HG02763 (cell line): ENCODE measurements around the gene CHI3L1.

Experiments
- ATAC-seq: cut with Tn5 transposase; IDR thresholded peaks from one replicate; pipeline ENCODE4 v1.9.1; 2021; ENCODE audit warnings: mild to moderate bottlenecking, moderate library complexity; ENCODE audit not compliant: unreplicated experiment

The CHI3L1 gene

DNA sequence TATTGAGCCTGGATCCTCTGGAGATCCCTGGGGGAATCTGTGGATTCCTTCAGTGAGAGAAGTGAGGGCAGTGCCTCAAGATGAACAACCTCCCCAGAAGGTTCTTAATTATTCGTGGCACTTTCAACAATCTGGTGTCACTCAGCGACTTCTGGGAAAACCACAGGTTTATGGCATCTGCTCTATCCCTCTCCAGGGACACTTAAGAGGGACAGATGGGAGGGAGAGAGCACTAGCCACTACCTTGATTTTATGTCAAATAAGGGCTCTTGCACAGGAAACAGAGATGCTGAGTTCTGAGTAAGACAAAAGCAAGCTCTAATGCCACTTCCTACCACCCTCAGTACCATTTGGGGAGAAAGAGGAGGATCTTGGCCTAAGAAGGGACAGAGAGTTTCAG, 21.2 kb upstream of the CHI3L1 start:
- ATAC-seq, result no peak

DNA sequence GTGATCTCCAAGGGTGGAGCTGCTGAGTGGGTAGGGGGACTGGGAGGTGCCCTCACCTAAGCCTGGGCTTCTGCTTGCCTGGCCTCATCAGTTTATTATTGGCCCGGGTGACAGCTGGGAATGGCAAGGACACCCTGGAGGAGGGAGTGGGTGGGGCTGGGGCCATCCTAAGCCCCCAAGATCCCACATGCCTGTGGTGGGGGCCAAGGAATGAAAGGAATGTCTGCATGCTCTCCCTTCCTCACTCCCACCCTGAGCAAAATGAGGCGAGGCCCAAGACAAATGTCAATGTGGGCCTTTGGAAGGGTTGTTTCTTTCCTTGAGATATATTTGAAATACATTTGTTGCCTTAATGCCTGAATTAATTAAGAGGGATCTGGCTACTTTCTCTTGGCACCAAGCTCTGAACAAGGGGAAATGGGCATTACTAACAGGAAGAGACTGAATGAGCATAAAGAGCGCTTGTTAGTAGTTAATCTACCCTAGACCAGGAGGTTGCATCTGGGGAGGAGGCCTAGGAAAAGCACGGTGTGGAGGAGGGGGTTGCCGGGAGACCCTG, 19.7 kb upstream of the CHI3L1 start:
- ATAC-seq, result no peak

DNA sequence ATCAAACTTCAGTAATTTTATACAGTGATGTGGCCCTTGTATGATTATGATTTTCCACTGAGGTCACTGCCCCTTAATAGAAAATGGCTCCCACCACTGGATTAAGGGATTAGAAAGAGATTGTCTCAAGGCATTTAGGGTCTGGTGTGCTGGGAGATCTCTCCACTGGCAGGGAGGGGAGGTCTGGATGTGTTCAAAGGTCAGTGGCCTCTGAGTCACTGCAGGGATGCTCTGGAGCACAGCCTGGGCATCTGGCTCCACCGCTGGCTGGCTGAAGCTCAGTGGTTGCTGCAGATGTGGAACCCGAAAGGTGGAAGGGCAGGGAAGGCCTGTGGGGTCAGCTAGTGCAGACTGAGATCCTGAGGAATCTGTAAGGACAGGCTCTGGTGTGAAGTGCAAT, 18.3 kb upstream of the CHI3L1 start:
- ATAC-seq, result no peak

DNA sequence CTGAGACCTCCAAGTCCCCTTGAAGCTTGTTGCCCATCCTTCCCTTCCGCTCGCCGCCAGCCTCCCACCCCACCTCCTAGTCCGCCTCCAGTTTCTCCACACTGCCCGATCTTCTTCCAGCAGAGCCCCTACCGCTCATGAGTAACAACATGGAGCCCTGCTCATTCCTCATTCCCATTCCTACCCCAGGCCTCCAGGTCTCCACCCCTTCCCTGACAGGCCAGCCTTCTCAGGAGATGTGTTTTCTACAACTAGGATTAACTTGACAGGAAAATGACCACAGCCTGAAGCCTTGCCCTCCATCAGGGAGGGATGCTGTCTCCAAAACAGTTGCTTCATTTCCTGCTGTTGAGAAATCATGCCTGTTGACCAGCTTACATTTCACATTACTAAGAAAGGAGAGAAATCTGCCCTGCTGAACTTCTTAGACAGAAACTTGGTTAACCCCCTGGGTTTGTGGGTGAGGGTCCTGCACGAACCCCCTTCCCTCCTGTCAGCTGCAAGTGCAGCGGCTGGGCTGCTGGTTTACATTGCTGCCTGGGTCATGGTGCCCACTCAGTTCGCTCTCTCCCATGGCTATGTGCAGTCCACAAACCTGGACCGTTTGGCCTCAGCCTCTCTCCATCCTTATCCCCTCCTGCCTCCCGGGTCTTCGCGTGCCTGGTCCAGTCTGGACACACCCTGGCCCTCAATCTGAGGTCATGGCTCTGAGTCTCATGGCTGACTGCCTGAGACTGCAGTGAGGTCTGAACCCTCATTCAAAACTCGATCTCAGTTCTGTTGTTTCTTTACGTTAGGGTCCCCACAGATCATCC, 16.1 kb upstream of the CHI3L1 start:
- ATAC-seq, result no peak

DNA sequence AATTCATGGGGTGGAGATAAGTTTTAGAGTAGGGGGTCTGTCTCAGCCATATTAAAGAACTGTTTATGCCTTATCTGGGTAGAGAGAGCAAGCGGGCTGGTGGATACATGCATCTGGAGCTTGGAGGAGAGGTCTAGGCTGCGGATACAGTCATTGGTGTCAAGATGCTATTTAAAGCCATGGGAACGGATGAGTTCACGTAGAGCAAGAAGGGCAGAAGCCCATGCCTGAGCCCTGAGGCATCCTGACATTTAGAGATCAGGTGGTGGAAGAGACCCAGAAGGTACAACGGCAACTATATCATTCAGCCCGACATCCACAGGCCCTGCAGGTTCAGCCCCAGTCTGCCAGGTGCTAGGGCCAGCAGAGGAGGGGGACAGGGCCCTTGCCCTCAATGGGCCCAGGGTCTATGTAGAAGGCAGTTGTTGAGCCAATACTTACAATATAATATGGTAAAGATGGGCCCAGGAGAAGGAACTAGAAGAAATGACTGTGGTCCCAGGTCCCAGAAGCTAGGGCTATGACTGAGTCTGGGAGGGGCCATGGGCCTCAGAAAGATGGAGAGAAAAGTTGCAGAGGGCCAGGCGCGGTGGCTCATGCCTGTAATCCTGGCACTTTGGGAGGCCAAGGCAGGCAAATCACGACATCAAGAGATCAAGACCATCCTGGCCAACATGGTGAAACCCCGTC, 15.2 kb upstream of the CHI3L1 start:
- no peak for ATAC-seq

DNA sequence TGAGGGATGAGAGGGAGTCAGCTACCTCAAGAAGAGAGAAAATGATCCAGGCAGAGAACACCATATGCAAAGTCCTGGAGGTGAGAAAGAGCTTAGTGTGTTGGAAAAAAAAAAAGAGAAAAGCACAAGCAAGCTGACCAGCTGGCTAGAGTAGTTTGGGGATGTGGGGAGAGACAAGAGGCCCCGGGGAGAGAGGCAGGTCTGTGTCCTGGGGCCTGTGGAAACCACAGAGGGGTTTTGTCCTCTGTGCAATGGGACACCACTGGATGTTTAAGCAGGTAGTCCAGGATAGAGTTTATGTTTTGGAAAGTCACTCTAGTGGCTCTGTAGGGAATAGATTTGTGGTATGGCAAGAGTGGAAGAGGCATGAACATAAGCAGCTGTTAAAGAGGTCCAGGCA, 14.4 kb upstream of the CHI3L1 start:
- no peak for ATAC-seq

DNA sequence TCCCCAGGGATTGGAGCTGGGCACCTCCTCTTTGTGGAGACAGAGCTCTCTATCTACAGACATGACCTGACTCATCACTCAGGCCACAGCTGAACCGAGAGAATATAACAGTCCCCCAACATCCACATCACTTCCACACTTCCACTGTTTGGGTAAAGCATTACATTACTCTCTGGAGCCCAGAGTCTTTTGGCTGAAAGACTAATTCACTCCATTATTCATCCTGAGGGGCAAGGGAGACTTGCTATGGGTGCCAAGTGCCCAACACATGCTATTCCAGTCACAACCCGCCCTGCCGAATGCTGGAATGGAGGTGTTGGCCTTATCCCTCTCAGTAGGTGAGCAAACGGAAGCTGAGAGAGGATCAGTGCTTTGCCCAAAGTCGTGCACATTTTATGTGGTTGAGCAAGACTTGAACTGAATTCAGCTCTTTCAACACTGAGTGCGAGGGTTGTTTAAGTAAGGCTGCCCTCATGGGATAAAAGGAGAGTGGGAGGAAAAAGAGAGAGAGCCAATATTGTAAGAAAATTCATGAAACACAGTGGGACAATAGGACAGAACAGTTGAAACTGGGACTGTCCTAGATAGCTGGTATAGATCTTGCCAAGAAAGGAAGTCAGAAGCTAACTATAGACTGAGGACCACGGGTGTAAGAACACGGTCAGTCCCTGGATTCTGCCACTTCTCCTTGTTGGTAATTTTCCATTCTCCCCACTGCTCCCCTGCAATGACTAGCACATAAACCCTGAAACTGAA, 13.5 kb upstream of the CHI3L1 start:
- ATAC-seq, result no peak

DNA sequence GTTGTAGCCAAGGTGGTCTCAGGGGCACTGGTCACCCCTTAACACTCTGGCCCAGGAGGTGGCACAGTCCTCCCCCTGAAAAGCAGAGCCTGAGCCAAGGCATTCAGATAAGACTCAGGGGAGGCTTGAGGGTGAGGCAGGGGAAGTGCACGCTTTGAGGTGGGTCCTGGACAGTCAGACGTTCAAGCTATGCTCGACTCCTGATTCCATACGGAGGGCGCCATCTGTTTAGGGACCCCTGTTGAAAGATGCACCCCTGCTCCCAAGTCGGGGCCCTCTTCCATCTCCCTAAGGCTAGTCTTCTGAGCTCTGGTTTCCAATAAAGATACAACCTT, 12.9 kb upstream of the CHI3L1 start:
- ATAC-seq, result no peak

DNA sequence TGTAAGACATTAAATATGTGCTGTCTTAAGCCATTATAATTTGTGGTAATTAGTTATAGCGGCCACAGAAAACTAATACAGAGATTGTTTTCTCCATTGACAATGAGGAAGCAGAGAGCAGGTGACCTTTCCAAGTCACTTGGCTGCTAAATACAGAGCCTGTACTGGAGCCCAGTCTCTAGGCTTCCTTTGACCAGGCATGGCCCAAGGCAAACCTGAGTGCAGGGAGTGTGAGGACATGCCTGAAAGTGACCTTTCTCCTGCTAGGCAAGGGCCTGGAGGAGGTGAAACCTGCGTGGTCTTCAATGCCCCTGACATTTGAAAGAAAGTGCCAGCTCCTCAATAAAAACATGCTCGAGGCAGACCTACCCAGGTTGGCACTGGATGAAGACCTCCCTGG, 12.5 kb upstream of the CHI3L1 start:
- no peak for ATAC-seq

DNA sequence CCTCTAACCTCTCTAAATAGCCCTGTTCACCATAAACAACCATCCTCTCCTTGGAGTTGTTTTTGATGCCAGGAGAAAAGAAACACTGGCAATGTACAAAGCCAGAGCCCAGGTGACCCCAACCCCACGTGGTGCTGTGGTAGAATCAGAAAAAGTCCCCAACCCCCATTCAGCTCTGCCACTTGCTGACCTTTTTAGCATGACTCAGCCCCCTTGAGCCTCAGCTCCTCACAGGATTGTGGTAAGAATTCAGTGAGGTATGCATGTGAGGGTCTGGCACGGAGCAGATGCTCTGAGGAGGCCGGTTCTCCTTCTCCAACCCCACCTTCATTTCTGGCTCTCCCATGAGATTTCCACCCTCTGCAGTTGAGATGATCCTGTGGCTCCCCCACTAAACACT, 11.1 kb upstream of the CHI3L1 start:
- no peak for ATAC-seq

DNA sequence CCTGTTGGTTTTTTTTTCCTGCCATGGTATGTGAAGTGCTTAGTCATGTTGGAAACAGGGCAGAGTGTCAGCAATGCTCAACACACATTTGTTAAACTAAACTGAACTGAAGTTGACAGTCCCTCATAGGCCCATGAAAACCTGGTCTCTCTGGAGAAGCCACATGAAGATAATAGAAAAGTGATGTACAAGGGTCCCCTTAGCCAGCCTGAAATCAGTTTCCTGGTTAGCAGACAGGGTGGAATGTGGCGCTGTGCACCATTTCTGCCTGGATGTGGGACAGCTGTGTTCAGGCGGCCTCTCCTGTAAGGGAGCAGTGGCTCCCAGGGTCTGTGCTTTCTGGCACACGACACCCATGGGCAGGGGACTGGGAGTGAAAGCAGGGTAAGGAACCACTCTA, 9.9 kb upstream of the CHI3L1 start:
- ATAC-seq, result no peak

DNA sequence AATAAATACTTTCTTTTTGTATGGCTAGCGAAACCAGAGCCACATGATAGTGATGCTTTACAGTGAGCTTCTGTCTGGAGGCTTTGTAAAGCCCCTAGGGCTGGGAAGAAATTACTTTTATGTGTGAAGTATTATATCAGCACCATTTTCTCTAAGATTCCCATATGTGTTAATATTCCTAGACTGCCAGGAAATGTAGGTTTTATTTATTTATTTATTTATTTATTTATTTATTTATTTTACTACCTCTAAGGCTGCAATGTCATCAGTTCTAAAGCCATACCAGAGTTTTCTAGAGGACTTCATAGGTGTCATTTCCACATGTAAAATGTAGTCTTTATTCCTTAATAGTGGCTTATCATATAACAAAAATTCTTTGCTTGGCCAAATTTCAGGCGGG, 4.4 kb upstream of the CHI3L1 start:
- ATAC-seq, result no peak

DNA sequence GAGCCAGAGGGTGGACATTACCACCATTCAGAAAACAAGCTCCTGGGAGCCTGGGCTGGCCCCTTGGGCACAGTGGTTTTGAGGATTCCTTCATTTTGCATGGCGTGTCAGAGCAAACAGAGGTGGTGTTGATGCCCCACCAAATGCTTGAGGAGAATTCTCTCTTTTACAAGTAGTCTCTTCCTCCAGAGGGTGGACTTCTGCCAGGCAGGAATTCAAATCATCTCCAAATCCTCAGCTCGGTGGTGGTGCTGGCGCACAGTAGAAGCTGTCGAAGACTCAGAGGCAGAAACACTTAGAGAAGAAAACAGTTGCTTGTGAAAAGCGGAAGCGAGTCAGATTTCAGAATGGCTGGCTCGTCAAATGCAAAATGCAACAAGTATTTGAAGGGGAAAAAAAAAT, 3.4 kb upstream of the CHI3L1 start:
- ATAC-seq, result no peak

DNA sequence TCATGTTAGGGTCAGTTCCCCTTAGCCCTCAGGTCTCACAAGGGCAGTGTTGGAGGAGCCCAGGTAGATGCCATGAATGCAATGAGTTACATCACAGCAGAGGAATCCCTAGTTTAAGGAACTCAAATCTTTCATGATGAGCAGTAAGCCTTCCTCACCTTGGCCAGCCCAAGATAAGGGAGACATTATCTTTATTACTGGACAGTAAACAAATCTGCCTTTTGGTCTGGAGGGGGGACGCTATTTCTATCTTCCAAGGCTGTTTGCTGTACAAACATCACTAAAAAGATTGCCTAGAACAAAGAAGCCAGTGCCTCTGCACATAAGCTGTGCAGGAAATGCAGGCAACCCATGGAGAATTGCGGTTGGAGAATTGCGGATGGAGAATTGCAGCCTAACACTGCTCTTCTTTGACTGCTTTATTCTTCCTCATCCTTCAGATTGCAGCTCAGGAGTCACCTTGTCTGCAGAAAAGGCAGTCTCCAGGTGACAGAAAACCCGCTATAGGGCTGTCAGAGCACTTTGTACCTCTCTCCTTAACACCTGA, 2.3 kb upstream of the CHI3L1 start:
- no peak for ATAC-seq

DNA sequence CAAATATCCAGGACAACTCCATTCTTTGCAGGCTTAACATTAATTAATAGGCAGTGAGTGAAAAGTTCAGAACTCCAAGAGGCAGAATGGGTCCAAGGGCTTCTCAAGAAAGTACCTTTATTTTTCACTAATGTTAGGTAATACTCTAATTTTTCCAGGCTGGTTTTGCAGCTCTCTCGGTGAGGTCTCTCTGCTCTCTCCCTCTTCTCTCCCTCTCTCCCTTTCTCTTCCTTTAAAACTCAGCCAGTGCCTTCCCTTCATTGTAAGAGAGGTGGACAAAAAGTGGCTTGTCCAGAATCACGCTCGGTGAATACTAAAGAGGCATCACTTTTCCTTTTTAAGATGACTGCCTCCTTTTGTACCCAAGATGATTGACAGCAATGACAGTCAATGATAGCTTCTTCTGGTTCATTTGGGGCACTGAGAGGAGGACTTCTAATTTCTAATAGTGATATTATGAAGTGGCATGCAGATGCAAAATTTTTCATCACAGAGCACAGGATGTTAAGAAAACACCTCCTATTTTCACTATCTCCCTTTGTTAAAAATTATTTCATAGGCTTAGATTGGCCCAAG, 1.3 kb upstream of the CHI3L1 start:
- no peak for ATAC-seq

DNA sequence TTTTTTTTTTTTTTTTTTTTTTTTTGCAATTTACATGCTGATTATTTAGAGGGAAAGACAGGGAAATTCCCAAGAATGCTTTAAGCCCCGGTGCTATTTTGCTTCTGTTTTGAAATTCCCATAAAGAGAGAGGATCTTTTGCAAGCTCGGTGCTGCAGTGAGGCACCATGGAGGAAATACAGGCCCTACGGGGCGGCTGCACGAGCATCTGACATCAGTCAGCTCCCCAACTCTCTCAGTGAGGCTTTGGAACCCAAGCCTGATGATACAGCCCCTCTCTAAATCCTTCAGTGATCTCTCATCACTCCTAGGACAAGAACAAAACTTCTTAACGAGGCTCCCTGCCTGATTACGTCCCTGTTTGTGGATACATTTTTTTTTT, 791 bp upstream of the CHI3L1 start:
- ATAC-seq, result no peak

DNA sequence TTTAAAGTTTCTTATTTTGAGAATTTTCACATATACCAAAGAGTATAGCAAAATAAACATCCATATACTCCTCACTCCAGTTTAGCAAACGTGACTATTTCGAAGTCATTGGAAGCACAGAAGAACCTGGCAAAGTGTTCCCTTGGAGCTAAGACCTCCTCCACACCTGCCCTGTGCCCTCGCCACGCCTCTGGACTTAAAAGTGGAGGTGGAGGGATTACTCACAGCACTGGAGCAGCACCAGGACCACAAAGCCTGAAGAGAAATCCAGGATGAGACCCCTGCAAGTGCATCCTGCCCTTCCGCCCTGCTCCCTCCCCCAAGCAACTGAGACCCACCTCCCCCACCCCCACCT, 436 bp downstream of the CHI3L1 start:
- no peak for ATAC-seq

DNA sequence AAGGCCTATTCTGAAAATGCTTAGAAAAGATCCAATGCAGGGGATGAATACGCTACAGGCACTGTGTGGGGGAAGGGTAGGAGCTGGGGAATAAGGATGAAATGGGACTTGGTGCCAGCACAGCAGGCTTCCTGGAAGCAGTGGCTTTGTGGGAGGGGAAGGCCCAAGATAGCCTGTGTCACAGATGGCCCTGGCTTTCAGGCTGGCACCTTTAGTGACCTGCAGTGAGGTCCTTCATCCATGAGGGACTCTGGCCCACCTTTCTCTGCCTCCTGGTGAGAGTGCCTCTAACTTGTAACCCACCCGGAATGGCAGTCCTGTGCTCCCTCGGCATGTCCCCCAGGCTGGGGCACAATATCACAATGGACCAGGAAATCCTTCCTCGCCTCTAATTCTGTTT, 919 bp downstream of the CHI3L1 start:
- ATAC-seq, result no peak

DNA sequence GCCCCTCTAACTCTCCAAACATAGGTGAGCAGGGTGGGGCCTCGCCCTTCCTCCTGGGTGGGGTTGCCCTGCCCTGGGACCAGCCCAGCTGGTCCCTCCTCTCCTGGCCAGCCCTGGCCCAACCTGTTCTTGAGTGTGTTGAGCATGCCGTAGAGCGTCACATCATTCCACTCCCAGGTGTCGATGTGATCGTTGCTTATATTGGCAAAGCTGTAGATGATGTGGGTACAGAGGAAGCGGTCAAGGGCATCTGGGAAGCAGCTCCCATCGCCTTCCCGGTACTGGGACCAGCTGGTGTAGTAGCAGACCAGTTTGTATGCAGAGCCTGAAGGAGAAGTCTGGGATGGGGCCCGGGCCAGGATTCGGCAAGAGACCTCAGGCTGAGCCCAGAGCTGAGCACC, 1.4 kb downstream of the CHI3L1 start:
- ATAC-seq, result no peak

DNA sequence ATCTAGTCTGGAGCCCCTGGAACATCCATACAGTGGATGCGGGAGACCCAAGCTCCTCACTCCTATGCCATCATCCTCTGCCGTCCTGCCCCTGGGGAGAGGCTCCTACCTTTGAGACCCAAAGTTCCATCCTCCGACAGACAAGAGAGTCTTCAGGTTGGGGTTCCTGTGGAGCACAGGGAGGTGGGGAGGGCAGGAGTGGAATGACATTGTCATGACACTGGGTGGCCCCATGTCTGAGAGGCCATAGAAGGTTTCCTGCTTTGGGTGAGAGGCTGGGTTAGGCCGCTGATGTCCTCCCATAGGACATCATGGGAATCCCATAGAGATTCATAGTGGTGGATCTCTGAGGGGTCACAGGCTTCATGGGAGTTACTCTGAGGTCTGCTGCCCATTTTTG, 2.0 kb downstream of the CHI3L1 start:
- no peak for ATAC-seq

DNA sequence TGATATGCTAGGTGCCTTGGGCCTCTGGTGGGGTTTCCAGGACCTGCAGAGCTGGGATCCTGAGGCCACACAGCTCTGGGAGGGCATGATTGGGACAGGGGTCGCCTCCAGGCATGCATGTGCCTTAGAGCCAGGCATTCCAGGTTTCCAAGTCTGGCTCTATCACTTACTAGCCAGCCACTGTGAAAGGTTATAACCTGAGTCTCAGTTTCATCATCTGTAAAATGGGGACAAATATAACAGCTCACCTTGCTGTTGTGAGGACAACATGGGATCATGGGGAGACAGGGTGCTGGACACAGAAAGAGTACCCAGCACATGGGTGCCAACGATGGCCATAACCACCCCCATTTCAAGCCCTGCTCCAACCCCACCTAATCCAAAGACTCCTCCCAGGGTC, 2.7 kb downstream of the CHI3L1 start:
- ATAC-seq, result no peak
